ENCODE results near the gene NPB. TPM values are rescaled to one million over a fixed set of nuclear protein-coding genes. Genes with fewer than 3 reads are reported as not detected.

Gene NPB
- polyA plus RNA-seq = 0.07 TPM in 1 of 3 replicates, not detected in the others
- polyA plus RNA-seq (2011; ENCODE audit: low read depth) = not detected
- 0.06 TPM in 1 of 2 replicates, not detected in the other for polyA plus RNA-seq (2011; cell fraction: cytosol; rRNA removed)
- polyA plus RNA-seq (2011; cell fraction: nucleus; rRNA removed) = not detected in 2 replicates
- not detected in 2 replicates for polyA plus RNA-seq (2012; ENCODE audit: low replicate concordance)
- not detected in 3 replicates for polyA minus RNA-seq
- not detected for polyA minus RNA-seq (2011; cell fraction: cytosol; rRNA and poly(A)+ RNA removed)
- not detected in 2 replicates for polyA minus RNA-seq (2011; cell fraction: nucleus; rRNA and poly(A)+ RNA removed)

- Histone ChIP-seq H3K4me3 (ENCODE audit: control insufficient read depth in 2 of 3, extremely low read depth in 1 of 3, insufficient read depth in 2 of 3, low read depth in 1 of 3, low read length in 3 of 3) (no peak within 1 kb of the TSS), H2AFZ (ENCODE audit: control insufficient read depth, low read length) (no peak within 1 kb of the TSS), H3K36me3 (ENCODE audit: control insufficient read depth in 2 of 2, extremely low read depth in 1 of 2, insufficient read depth in 2 of 2, low read length in 2 of 2) (peaks cover 17 to 36% of the 10 kb centered on the region in 2 experiments), H3K4me2 (ENCODE audit: control insufficient read depth, extremely low read depth, insufficient read depth, low read depth, low read length) (peak within 1 kb of the TSS; percentile 37), H3K4me1 (ENCODE audit: control insufficient read depth, extremely low read depth, insufficient read depth, low read length) (peaks cover 35% of the 10 kb centered on the region), H3K9me3 (ENCODE audit: control insufficient read depth, low read depth, low read length) (no peaks in the 10 kb centered on the region), H4K20me1 (ENCODE audit: control insufficient read depth, extremely low read depth, insufficient read depth, low read length) (peaks cover 14% of the 10 kb centered on the region), H3K27me3 (ENCODE audit: control insufficient read depth, extremely low read depth, insufficient read depth, low read length) (no peaks in the 10 kb centered on the region), H3K79me2 (ENCODE audit: control insufficient read depth, insufficient read depth, low read length) (no peaks in the 10 kb centered on the region), H3K9me1 (ENCODE audit: control insufficient read depth, extremely low read depth, insufficient read depth, low read length) (no peaks in the 10 kb centered on the region), H3K27ac (ENCODE audit: control insufficient read depth, insufficient read depth, low read length) (no peak within 1 kb of the TSS), H3K9ac (ENCODE audit: control insufficient read depth, extremely low read depth, insufficient read depth, low read length) (no peak within 1 kb of the TSS)
- TF ChIP-seq CTCF (optimal IDR thresholded peaks at IDR 0.05 in 1 of 3, IDR thresholded peaks at IDR 0.05 in 1 of 3, conservative IDR thresholded peaks at IDR 0.05 in 1 of 3; ENCODE audit: extremely low read depth in 1 of 3, insufficient read depth in 2 of 3, low read length in 3 of 3) (no peak), EZH2 (IDR thresholded peaks at IDR 0.05; ENCODE audit: low read length) (peak; percentile 19)
- FAIRE-seq = no peak
- dilution Hi-C loops (cut with MboI; ENCODE audit: extremely low pct_ligation_motif_present, low sequenced_read_pairs) = no loop called here
- DNase-seq (ENCODE audit: low read depth, low spot score) = no peak
These were observed at the start of gene NPB for GRCh38 chr17:81902023-81902652. TSS of gene NPB (plus strand) at chr17:81902238. CDS start at chr17:81902278, 40 bp downstream.

GRCh38 chr17:81854974-81855774 lies 46.9 kb upstream of the NPB start:
- Histone ChIP-seq H3K9ac (ENCODE audit: control insufficient read depth, extremely low read depth, insufficient read depth, low read length) (peak overlapping the region; percentile 42), H3K27me3 (ENCODE audit: control insufficient read depth, extremely low read depth, insufficient read depth, low read length) (no peaks in the 10 kb centered on the region), H3K79me2 (ENCODE audit: control insufficient read depth, insufficient read depth, low read length) (peaks cover 83% of the 10 kb centered on the region), H3K9me1 (ENCODE audit: control insufficient read depth, extremely low read depth, insufficient read depth, low read length) (no peaks in the 10 kb centered on the region), H3K9me3 (ENCODE audit: control insufficient read depth, low read depth, low read length) (no peaks in the 10 kb centered on the region), H3K27ac (ENCODE audit: control insufficient read depth, insufficient read depth, low read length) (peak overlapping the region; percentile 64), H2AFZ (ENCODE audit: control insufficient read depth, low read length) (no peak overlapping the region), H3K4me1 (ENCODE audit: control insufficient read depth, extremely low read depth, insufficient read depth, low read length) (peaks cover 47% of the 10 kb centered on the region), H4K20me1 (ENCODE audit: control insufficient read depth, extremely low read depth, insufficient read depth, low read length) (peaks cover 26% of the 10 kb centered on the region), H3K4me3 (ENCODE audit: control insufficient read depth in 2 of 3, extremely low read depth in 1 of 3, insufficient read depth in 2 of 3, low read depth in 1 of 3, low read length in 3 of 3) (peak overlapping the region in 2 of 3 experiments; percentile 7 to 20), H3K4me2 (ENCODE audit: control insufficient read depth, extremely low read depth, insufficient read depth, low read depth, low read length) (peak overlapping the region; percentile 49), H3K36me3 (ENCODE audit: control insufficient read depth in 2 of 2, extremely low read depth in 1 of 2, insufficient read depth in 2 of 2, low read length in 2 of 2) (peaks cover 48 to 60% of the 10 kb centered on the region in 2 experiments)
- dilution Hi-C loops (cut with MboI; ENCODE audit: extremely low pct_ligation_motif_present, low sequenced_read_pairs) = no loop called here
- DNase-seq (ENCODE audit: low read depth, low spot score) (peak; percentile 77), FAIRE-seq (peak; percentile 91)
- TF ChIP-seq EZH2 (IDR thresholded peaks at IDR 0.05; ENCODE audit: low read length) (no peak), CTCF (optimal IDR thresholded peaks at IDR 0.05 in 1 of 3, IDR thresholded peaks at IDR 0.05 in 1 of 3, conservative IDR thresholded peaks at IDR 0.05 in 1 of 3; ENCODE audit: extremely low read depth in 1 of 3, insufficient read depth in 2 of 3, low read length in 3 of 3) (peak; percentile 71 to 76 (median 75))
